Forelimb muscle (tissue), 1 donor: Measurements from ENCODE around the gene TBC1D1. TPM values are rescaled to one million over a fixed set of nuclear protein-coding genes. Genes with fewer than 3 reads are reported as not detected.

Experiments
- DNase-seq: peaks from one replicate; pipeline ENCODE4 v3.0.0-alpha.2; 2013; ENCODE audit warnings: low read depth
- polyA plus RNA-seq: library from polyadenylated mRNA; unstranded; fragments of 120-200 nt; gene quantifications from one replicate; pipeline ENCODE4 v1.2.1, GENCODE V29; 2013; ENCODE audit not compliant: insufficient read length

TBC1D1 gene
- polyA plus RNA-seq, 1 donor: 53.7 TPM

- no peak for DNase-seq
These were observed 255.5 kb downstream of the TBC1D1 start for GRCh38 chr4:38146383-38146782.

GRCh38 chr4:38149472-38149996 is 258.6 kb downstream of the TBC1D1 start:
- DNase-seq: no peak

- no peak for DNase-seq
These were observed 259.2 kb downstream of the TBC1D1 start for GRCh38 chr4:38149997-38150671.

- DNase-seq: no peak
These were observed 259.9 kb downstream of the TBC1D1 start for GRCh38 chr4:38150766-38151165.

- DNase-seq: no peak
These were observed 261.0 kb downstream of the TBC1D1 start for GRCh38 chr4:38151873-38152272.

GRCh38 chr4:38152305-38152704 is 261.4 kb downstream of the TBC1D1 start:
- DNase-seq: no peak

GRCh38 chr4:38152721-38153386 is 262.0 kb downstream of the TBC1D1 start:
- no peak for DNase-seq

- DNase-seq: no peak
These were observed 262.5 kb downstream of the TBC1D1 start for GRCh38 chr4:38153387-38153760.

GRCh38 chr4:38154252-38154651 is 263.4 kb downstream of the TBC1D1 start:
- DNase-seq: no peak

GRCh38 chr4:38154681-38155588 is 264.1 kb downstream of the TBC1D1 start:
- no peak for DNase-seq

- no peak for DNase-seq
These were observed 264.9 kb downstream of the TBC1D1 start for GRCh38 chr4:38155589-38156294.

- DNase-seq: no peak
These were observed 266.7 kb downstream of the TBC1D1 start for GRCh38 chr4:38157592-38157991.

- no peak for DNase-seq
These were observed 269.8 kb downstream of the TBC1D1 start for GRCh38 chr4:38160487-38161207.

- DNase-seq: no peak
These were observed 270.6 kb downstream of the TBC1D1 start for GRCh38 chr4:38161208-38162113.

GRCh38 chr4:38162240-38162784 is 271.4 kb downstream of the TBC1D1 start:
- no peak for DNase-seq

- no peak for DNase-seq
These were observed 272.5 kb downstream of the TBC1D1 start for GRCh38 chr4:38163216-38164006.

- DNase-seq: no peak
These were observed 273.5 kb downstream of the TBC1D1 start for GRCh38 chr4:38164346-38164745.

GRCh38 chr4:38166082-38166481 is 275.2 kb downstream of the TBC1D1 start:
- DNase-seq: no peak

GRCh38 chr4:38166768-38167167 is 275.9 kb downstream of the TBC1D1 start:
- no peak for DNase-seq
